HCT116 (cell line): Measurements from ENCODE around the gene DBX1. TPM values are rescaled to one million over a fixed set of nuclear protein-coding genes. Genes with fewer than 3 reads are reported as not detected.

Source experiments
- ATAC-seq: fragments of 200-7000 bp; cut with Tn5 transposase; 2 replicates; pipeline ENCODE4 v1.9.1; 2020; ENCODE audit warnings: mild to moderate bottlenecking, moderate library complexity
- BruUV-seq: library from RNA; stranded (reverse); fragments of 400-500 nt; replicated peaks from 2 replicates; lab custom pipeline; 2021; lab: Mats Ljungman, UMichigan
- CTCF ChIA-PET: fragments of 300-600 bp; sonication (Branson Sonifier 250); formaldehyde crosslinking; loops from one replicate; lab custom pipeline; 2021; ENCODE audit warnings: antibody characterized with exemption; lab: Charles Lee
- POLR2A ChIA-PET: fragments of 300-600, 350-600 bp; sonication (Branson Sonifier 250); formaldehyde crosslinking; loops from one replicate; lab custom pipeline; 2021; ENCODE audit warnings: antibody characterized with exemption; lab: Charles Lee
- RAD21 ChIA-PET, 2 experiments: fragments of 300-600 bp; sonication (Branson Sonifier 250); formaldehyde crosslinking; loops; one replicate each; lab custom pipeline; 2023; ENCODE audit warnings: low total read pairs in 2 of 2; ENCODE audit not compliant: uncharacterized antibody in 2 of 2, unreplicated experiment in 2 of 2, low non-redundant PET in 1 of 2; lab: Charles Lee
- DNase-seq: peaks from one replicate; pipeline ENCODE4 v3.0.0-alpha.2; 2010; ENCODE audit warnings: low read depth, low spot score
- H2AFZ ChIP-seq: fragments of 200-600 bp; shearing (Covaris generic), sonication (generic); 2 replicates; pipeline ENCODE4 v1.6.1; 2017; ENCODE audit warnings: low read depth, mixed run types, mixed read lengths, antibody characterized with exemption, low read length; ENCODE audit not compliant: poor library complexity, severe bottlenecking
- H3K27ac ChIP-seq: 2 replicates; pipeline ENCODE4 v1.5.1; 2012; ENCODE audit warnings: low read depth, low read length
- H3K27me3 ChIP-seq: fragments of 200-600 bp; sonication (generic); 2 replicates; pipeline ENCODE4 v1.6.1; 2016; ENCODE audit warnings: mixed run types, low read length, mixed read lengths; ENCODE audit not compliant: insufficient read depth
- H3K36me3 ChIP-seq, 2 experiments: fragments of 200-500 bp in 1 of 2; fragments of 200-600 bp in 1 of 2; sonication (Bioruptor generic) in 1 of 2; sonication (generic) in 1 of 2; 2 replicates each; pipeline versions ENCODE4 v1.5.1 to v1.6.1; 2014 to 2016; ENCODE audit warnings: low read length in 2 of 2, inconsistent platforms in 1 of 2, mixed read lengths in 1 of 2, mixed run types in 1 of 2; ENCODE audit not compliant: insufficient read depth in 2 of 2, control insufficient read depth in 1 of 2
- H3K4me1 ChIP-seq, 2 experiments: fragments of 200-600 bp in 1 of 2; sonication (generic) in 1 of 2; 2 replicates each; pipeline versions ENCODE4 v1.5.1 to v1.6.1; 2012 to 2017; ENCODE audit warnings: low read length in 2 of 2, inconsistent platforms in 1 of 2, mild to moderate bottlenecking in 1 of 2, mixed read lengths in 1 of 2, mixed run types in 1 of 2, moderate library complexity in 1 of 2; ENCODE audit not compliant: insufficient read depth in 2 of 2, control insufficient read depth in 1 of 2
- H3K4me2 ChIP-seq: fragments of 200-600 bp; sonication (generic); 2 replicates; pipeline ENCODE4 v1.6.1; 2017; ENCODE audit warnings: mixed run types, low read length, mixed read lengths
- H3K4me3 ChIP-seq, 2 experiments: fragments of 200-600 bp in 1 of 2; sonication (generic) in 1 of 2; replicated peaks in 1 of 2; 2 replicates each; pipeline ENCODE4 v1.5.1; 2011 to 2016; ENCODE audit warnings: low read length in 2 of 2, control low read depth in 1 of 2, low read depth in 1 of 2, mild to moderate bottlenecking in 1 of 2, mixed read lengths in 1 of 2, mixed run types in 1 of 2
- H3K79me2 ChIP-seq: fragments of 200-600 bp; sonication (generic); 2 replicates; pipeline ENCODE4 v1.6.1; 2017; ENCODE audit warnings: mild to moderate bottlenecking, mixed run types, low read length, moderate library complexity, mixed read lengths; ENCODE audit not compliant: insufficient read depth
- H3K9ac ChIP-seq: fragments of 200-600 bp; sonication (generic); 2 replicates; pipeline ENCODE4 v1.6.1; 2016; ENCODE audit warnings: low read length, mixed read lengths
- H3K9me2 ChIP-seq: fragments of 200-600 bp; sonication (generic), shearing (Covaris generic); 2 replicates; pipeline ENCODE4 v1.6.1; 2017; ENCODE audit warnings: mixed run types, mild to moderate bottlenecking, moderate library complexity; ENCODE audit not compliant: insufficient read depth
- H3K9me3 ChIP-seq, 2 experiments: fragments of 200-500 bp in 1 of 2; fragments of 200-600 bp in 1 of 2; sonication (Bioruptor generic) in 1 of 2; sonication (generic) in 1 of 2; 2 replicates each; pipeline ENCODE4 v1.6.1; 2014 to 2017; ENCODE audit warnings: low read length in 2 of 2, mixed read lengths in 2 of 2, inconsistent platforms in 1 of 2, low read depth in 1 of 2, mild to moderate bottlenecking in 1 of 2, mixed run types in 1 of 2, moderate library complexity in 1 of 2; ENCODE audit not compliant: control insufficient read depth in 1 of 2, insufficient read depth in 1 of 2
- H4K20me1 ChIP-seq: fragments of 200-600 bp; sonication (generic), shearing (Covaris generic); 2 replicates; pipeline ENCODE4 v1.6.1; 2017; ENCODE audit warnings: mixed run types, mild to moderate bottlenecking, moderate library complexity; ENCODE audit not compliant: insufficient read depth
- CBX3 ChIP-seq: IDR thresholded peaks from 2 replicates; pipeline ENCODE4 v1.6.1; 2012; ENCODE audit warnings: low read depth
- CEBPB ChIP-seq: IDR thresholded peaks from 2 replicates; pipeline ENCODE4 v1.6.1; 2012; ENCODE audit warnings: low read depth
- EGR1 ChIP-seq: IDR thresholded peaks from 2 replicates; pipeline ENCODE4 v1.6.1; 2012; ENCODE audit warnings: low read depth
- ELF1 ChIP-seq: IDR thresholded peaks from 2 replicates; pipeline ENCODE4 v1.6.1; 2012; ENCODE audit warnings: low read depth, borderline replicate concordance
- EZH2 ChIP-seq: fragments of 200-600 bp; sonication (generic); IDR thresholded peaks from 2 replicates; pipeline ENCODE4 v1.6.1; 2017; ENCODE audit warnings: antibody characterized with exemption, mixed run types
- FOSL1 ChIP-seq: IDR thresholded peaks from 2 replicates; pipeline ENCODE4 v1.6.1; 2012; ENCODE audit warnings: low read depth
- JUND ChIP-seq: IDR thresholded peaks from 2 replicates; pipeline ENCODE4 v1.6.1; 2012
- POLR2A ChIP-seq: IDR thresholded peaks from 2 replicates; pipeline ENCODE4 v1.7.0; 2011; ENCODE audit warnings: borderline replicate concordance; ENCODE audit not compliant: insufficient read depth, insufficient read length; ENCODE audit errors: extremely low read depth
- POLR2AphosphoS5 ChIP-seq: IDR thresholded peaks from 2 replicates; pipeline ENCODE4 v1.6.1; 2011; ENCODE audit warnings: mild to moderate bottlenecking, low read depth, low read length, moderate library complexity
- RAD21 ChIP-seq: IDR thresholded peaks from 2 replicates; pipeline ENCODE4 v1.6.1; 2012; ENCODE audit warnings: low read depth, mild to moderate bottlenecking
- SIN3A ChIP-seq: IDR thresholded peaks from 2 replicates; pipeline ENCODE4 v1.6.1; 2012; ENCODE audit warnings: low read depth
- SP1 ChIP-seq: IDR thresholded peaks from 2 replicates; pipeline ENCODE4 v1.6.1; 2012; ENCODE audit warnings: low read depth
- SRF ChIP-seq: IDR thresholded peaks from 2 replicates; pipeline ENCODE4 v1.6.1; 2012; ENCODE audit warnings: low read depth
- YY1 ChIP-seq: IDR thresholded peaks from 2 replicates; pipeline ENCODE4 v1.6.1; 2011; ENCODE audit warnings: low read length, low read depth, moderate library complexity, mild to moderate bottlenecking; ENCODE audit not compliant: insufficient replicate concordance; ENCODE audit errors: extremely low read depth
- ZNF274 ChIP-seq: fragments of 200-500 bp; sonication (Bioruptor generic); IDR thresholded peaks from 2 replicates; pipeline ENCODE4 v1.6.1; 2014; ENCODE audit warnings: mild to moderate bottlenecking, low read depth, low read length, inconsistent platforms
- intact Hi-C: fragments of 100-400 bp; cut with micrococcal nuclease; formaldehyde crosslinking; loops from 2 replicates; pipeline ENCODE4 v1.10.0; 2022
- total RNA-seq: library from RNA; stranded (reverse); gene quantifications from one replicate; pipeline ENCODE4 v1.2.1, GENCODE V29; 2021; ENCODE audit not compliant: unreplicated experiment
- TF ChIP-seq, protein P1 (sequence below): IDR thresholded peaks from 2 replicates; pipeline ENCODE4 v1.6.1; 2012; ENCODE audit warnings: low read depth

DBX1 gene
- total RNA-seq, 1 experiment from 2014 or later: not detected

DNA sequence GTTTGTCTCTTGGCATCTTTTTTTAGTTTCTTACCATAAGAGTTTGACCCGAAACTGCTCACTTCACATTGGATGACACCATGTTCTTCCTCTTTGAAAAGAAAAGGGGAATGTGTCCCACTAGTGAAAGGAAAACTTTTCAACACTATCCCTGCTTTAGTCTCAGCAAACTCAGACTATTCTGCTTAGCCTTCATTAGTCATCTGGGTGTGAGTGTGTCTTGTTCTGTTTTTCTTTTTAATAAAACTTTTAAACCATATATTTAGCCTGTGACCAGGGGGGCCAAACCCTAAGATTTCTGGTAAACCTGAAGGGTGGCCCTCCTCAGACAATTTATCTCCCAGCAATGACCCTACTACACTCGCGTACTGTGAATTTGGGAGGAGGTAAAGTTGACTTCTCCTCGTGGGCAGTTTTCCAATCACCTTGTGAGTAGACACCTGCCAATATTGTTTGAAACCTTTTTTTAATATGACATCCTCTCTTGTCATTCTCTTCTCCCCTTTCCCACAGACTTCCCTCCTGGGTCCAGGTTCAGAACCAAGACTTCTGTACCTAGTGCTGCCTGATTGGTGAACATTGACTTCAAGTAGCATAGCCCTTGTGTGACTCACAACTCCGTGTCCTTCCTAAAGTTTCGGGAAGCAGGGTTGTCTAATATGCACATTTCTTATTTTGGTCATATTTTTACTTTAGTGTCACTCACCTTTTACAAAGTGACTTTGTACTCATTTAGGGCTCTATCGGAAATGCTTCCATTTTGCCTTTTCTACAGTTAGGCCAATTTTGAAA is 39.9 kb downstream of the DBX1 start:
- Histone ChIP-seq H3K9me2 (no peaks in the 10 kb centered on the region), H3K9ac (no peak overlapping the region), H3K4me1 (no peaks in the 10 kb centered on the region), H3K27ac (no peak overlapping the region), H4K20me1 (no peaks in the 10 kb centered on the region), H3K36me3 (no peaks in the 10 kb centered on the region), H3K4me3 (no peak overlapping the region), H3K4me2 (no peak overlapping the region), H3K79me2 (no peaks in the 10 kb centered on the region), H2AFZ (no peak overlapping the region), H3K27me3 (no peaks in the 10 kb centered on the region), H3K9me3 (no peaks in the 10 kb centered on the region)
- intact Hi-C loops: no loop called here
- ChIA-PET POLR2A (no interaction called here), CTCF (no interaction called here), RAD21 (no interaction called here)
- no TSS peak for BruUV-seq
- TF ChIP-seq FOSL1 (no peak), EZH2 (no peak), CBX3 (no peak), EGR1 (no peak), RAD21 (no peak), SP1 (no peak), SIN3A (no peak), CEBPB (no peak), POLR2AphosphoS5 (no peak), POLR2A (no peak), ZNF274 (no peak), JUND (no peak), ELF1 (no peak), YY1 (no peak), SRF (no peak)
- TF ChIP-seq, protein P1, sequence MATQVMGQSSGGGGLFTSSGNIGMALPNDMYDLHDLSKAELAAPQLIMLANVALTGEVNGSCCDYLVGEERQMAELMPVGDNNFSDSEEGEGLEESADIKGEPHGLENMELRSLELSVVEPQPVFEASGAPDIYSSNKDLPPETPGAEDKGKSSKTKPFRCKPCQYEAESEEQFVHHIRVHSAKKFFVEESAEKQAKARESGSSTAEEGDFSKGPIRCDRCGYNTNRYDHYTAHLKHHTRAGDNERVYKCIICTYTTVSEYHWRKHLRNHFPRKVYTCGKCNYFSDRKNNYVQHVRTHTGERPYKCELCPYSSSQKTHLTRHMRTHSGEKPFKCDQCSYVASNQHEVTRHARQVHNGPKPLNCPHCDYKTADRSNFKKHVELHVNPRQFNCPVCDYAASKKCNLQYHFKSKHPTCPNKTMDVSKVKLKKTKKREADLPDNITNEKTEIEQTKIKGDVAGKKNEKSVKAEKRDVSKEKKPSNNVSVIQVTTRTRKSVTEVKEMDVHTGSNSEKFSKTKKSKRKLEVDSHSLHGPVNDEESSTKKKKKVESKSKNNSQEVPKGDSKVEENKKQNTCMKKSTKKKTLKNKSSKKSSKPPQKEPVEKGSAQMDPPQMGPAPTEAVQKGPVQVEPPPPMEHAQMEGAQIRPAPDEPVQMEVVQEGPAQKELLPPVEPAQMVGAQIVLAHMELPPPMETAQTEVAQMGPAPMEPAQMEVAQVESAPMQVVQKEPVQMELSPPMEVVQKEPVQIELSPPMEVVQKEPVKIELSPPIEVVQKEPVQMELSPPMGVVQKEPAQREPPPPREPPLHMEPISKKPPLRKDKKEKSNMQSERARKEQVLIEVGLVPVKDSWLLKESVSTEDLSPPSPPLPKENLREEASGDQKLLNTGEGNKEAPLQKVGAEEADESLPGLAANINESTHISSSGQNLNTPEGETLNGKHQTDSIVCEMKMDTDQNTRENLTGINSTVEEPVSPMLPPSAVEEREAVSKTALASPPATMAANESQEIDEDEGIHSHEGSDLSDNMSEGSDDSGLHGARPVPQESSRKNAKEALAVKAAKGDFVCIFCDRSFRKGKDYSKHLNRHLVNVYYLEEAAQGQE: no peak
- DNase-seq: no peak
- ATAC-seq: no peak
